Adrenal gland (tissue), 12 donors: Measurements from ENCODE around the gene MICOS13. TPM values are rescaled to one million over a fixed set of nuclear protein-coding genes. Genes with fewer than 3 reads are reported as not detected.
A peak's percentile ranks its signal among the peaks of the same experiment; 100 is the strongest.

Experiments
- DNase-seq, 7 donors: peaks; one replicate each; pipeline ENCODE4 v3.0.0-alpha.2; 2019 to 2020
- H3K27ac ChIP-seq, 5 donors: fragments of 200-600 bp; sonication (generic) in 4 of 5; 1 replicate in 3 of 5; 2 replicates in 2 of 5; pipeline versions ENCODE4 v1.5.1 to v1.8.0; 2016 to 2020; ENCODE audit warnings: mild to moderate bottlenecking in 1 of 5
- H3K27me3 ChIP-seq: fragments of 200-600 bp; 2 replicates; pipeline ENCODE4 v1.8.0; 2021
- H3K36me3 ChIP-seq, 2 donors: fragments of 200-600 bp; replicated peaks in 1 of 2; 1 replicate in 1 of 2; 2 replicates in 1 of 2; pipeline versions ENCODE4 v1.5.1 to v1.8.0; 2018 to 2022
- H3K4me1 ChIP-seq, 2 donors: fragments of 200-600 bp; replicated peaks in 1 of 2; 1 replicate in 1 of 2; 2 replicates in 1 of 2; pipeline versions ENCODE4 v1.5.1 to v1.8.0; 2018 to 2021
- H3K4me3 ChIP-seq, 4 donors: fragments of 200-600 bp; sonication (generic) in 3 of 4; one replicate each; pipeline ENCODE4 v1.5.1; 2016 to 2018
- H3K9me3 ChIP-seq, 3 donors: fragments of 200-600 bp; sonication (generic) in 1 of 3; replicated peaks in 1 of 3; 1 replicate in 2 of 3; 2 replicates in 1 of 3; pipeline versions ENCODE4 v1.5.1 to v1.8.0; 2016 to 2021
- CTCF ChIP-seq, 6 experiments: fragments of 450-650 bp in 4 of 6; fragments of 200-600 bp in 2 of 6; sonication (generic) in 1 of 6; IDR thresholded peaks; 1 replicate in 5 of 6; 2 replicates in 1 of 6; pipeline versions ENCODE4 v1.5.1 to v1.8.0; 2016 to 2021; ENCODE audit warnings: antibody characterized with exemption in 6 of 6, mild to moderate bottlenecking in 2 of 6, moderate library complexity in 1 of 6
- POLR2A ChIP-seq, 2 donors: fragments of 450-650 bp; IDR thresholded peaks; one replicate each; pipeline ENCODE4 v1.6.1; 2017; ENCODE audit warnings: antibody characterized with exemption in 2 of 2, mild to moderate bottlenecking in 2 of 2, moderate library complexity in 1 of 2
- WGBS, 4 donors: extraction: QIAGEN DNeasy Blood & Tissue Kit in 2 of 4; methylation state at CpG; one replicate each; pipeline versions ENCODE4 v1.1.5 to v1.1.7; 2013 to 2017; 5-methylcytosine and 5-hydroxymethylcytosine counted together
- intact Hi-C, 2 donors: fragments of 100-400 bp; cut with DNase I; formaldehyde crosslinking; loops; one replicate each; pipeline versions ENCODE4 v1.14.1 to v1.15.0; 2022 to 2023
- polyA plus RNA-seq, 3 donors: library from polyadenylated mRNA; stranded (reverse); fragments of 200-250 nt in 2 of 3; fragments of 350-450 nt in 1 of 3; fragmentation: Illumina TruSeq in 1 of 3; extraction: RNeasy Lipid Tissue Mini Kit (QIAGEN cat#74804) in 1 of 3; gene quantifications; one replicate each; pipeline ENCODE4 v1.2.3, GENCODE V29; 2013 to 2014
- total RNA-seq, 9 donors: library from RNA; depleted of rRNA in 4 of 9; stranded (reverse); fragments of >200 nt in 4 of 9; fragments of 120-200 nt in 1 of 9; fragmentation: NEBNext Ultra II Directional in 1 of 9; extraction: Animal tissue kit (Norgen Biotek cat#: 25700) in 1 of 9; gene quantifications; one replicate each; pipeline versions ENCODE4 v1.1.0 to v1.2.4, GENCODE V29; 2013 to 2023
- donor health status: healthy with polysubstance abuse.
- donor health status: Bipolar disorder and iron deficiency.
- donor health status: DM: yes; HTN: yes; CAD: no.
- donor health status: DM: no; HTN: no; CAD: no.
- donor health status: DM: no; HTN: no; CAD: no.
- donor health status: DM: yes; HTN: yes; CAD: no.

Gene MICOS13
- total and polyA plus RNA-seq, 12 donors: 23.4 to 211 (median 66.2) TPM

- peak in 1 of 7 donors; percentile 44 for DNase-seq
- peaks cover 36 to 83% of the 10 kb centered on the region in 2 donors for H3K4me1 ChIP-seq
- no peaks in the 10 kb centered on the region for H3K27me3 ChIP-seq
- TF ChIP-seq POLR2A (IDR thresholded peaks at IDR 0.05): no peak
- no peak for TF ChIP-seq CTCF (IDR thresholded peaks at IDR 0.05)
- H3K36me3 ChIP-seq: peaks cover 0 to 23% of the 10 kb centered on the region in 2 donors
- WGBS, 4 donors: 65 to 79% (median 73%) methylated on average over 9 of the region's 9 CpGs
- H3K27ac ChIP-seq: peak overlapping the region in 3 of 5 donors; percentile 24 to 40 (median 35)
- H3K9me3 ChIP-seq: no peaks in the 10 kb centered on the region
- intact Hi-C loops: no loop called here
- peak overlapping the region in 1 of 4 donors; percentile 8 for H3K4me3 ChIP-seq
These were observed 48.6 kb downstream of the MICOS13 start for GRCh38 chr19:5631567-5632240.

GRCh38 chr19:5628919-5629481 lies 51.3 kb downstream of the MICOS13 start:
- H3K27me3 ChIP-seq: no peaks in the 10 kb centered on the region
- WGBS, 4 donors: 40 to 53% (median 43%) methylated on average over 9 of the region's 9 CpGs

GRCh38 chr19:5628461-5628860 lies 51.9 kb downstream of the MICOS13 start:
- peak overlapping the region; percentile 45 to 95 (median 53) for H3K27ac ChIP-seq
- peaks cover 51 to 89% of the 10 kb centered on the region in 2 donors for H3K4me1 ChIP-seq

More at GRCh38 chr19:5628919-5629481, 51.3 kb downstream of the MICOS13 start:
- H3K4me3 ChIP-seq: no peak overlapping the region
- intact Hi-C loops: loop anchor here in 1 of 2 donors (5.0 kb wide), 1 partner anchor 48 kb away; no protein-coding TSS in a partner anchor
- H3K9me3 ChIP-seq: no peaks in the 10 kb centered on the region
- H3K4me1 ChIP-seq: peaks cover 51 to 92% of the 10 kb centered on the region in 2 donors
- DNase-seq: peak in 2 of 7 donors; percentile 36 to 54
- peaks cover 0 to 40% of the 10 kb centered on the region in 2 donors for H3K36me3 ChIP-seq
- H3K27ac ChIP-seq: peak overlapping the region; percentile 45 to 95 (median 53)
- TF ChIP-seq CTCF (IDR thresholded peaks at IDR 0.05) (no peak), POLR2A (IDR thresholded peaks at IDR 0.05) (no peak)

More at GRCh38 chr19:5628461-5628860, 51.9 kb downstream of the MICOS13 start:
- H3K4me3 ChIP-seq: no peak overlapping the region
- no peaks in the 10 kb centered on the region for H3K9me3 ChIP-seq
- H3K36me3 ChIP-seq: peaks cover 0 to 40% of the 10 kb centered on the region in 2 donors
- peak in 3 of 7 donors; percentile 26 to 49 (median 46) for DNase-seq
- no peak for TF ChIP-seq POLR2A (IDR thresholded peaks at IDR 0.05)
- TF ChIP-seq CTCF (IDR thresholded peaks at IDR 0.05): no peak
- intact Hi-C loops: loop anchor here in 1 of 2 donors (5.0 kb wide), 1 partner anchor 49 kb away; no protein-coding TSS in a partner anchor
- WGBS, 4 donors: 46 to 63% (median 54%) methylated on average over 1 of the region's 1 CpG
- no peaks in the 10 kb centered on the region for H3K27me3 ChIP-seq

Other genes starting within 250 kb of the MICOS13 start
- gene ZNRF4, start 225.1 kb downstream of the MICOS13 start, total RNA-seq: not detected
- gene ZNRF4, start 225.1 kb downstream of the MICOS13 start, polyA plus RNA-seq: not detected
- 1 to 10 TPM in 2 of 9 donors, under 1 TPM in 4, not detected in 3; 0.22 to 3.0 (median 0.28) TPM for gene TINCR, start 112.6 kb downstream of the MICOS13 start, total RNA-seq
- gene TINCR, start 112.6 kb downstream of the MICOS13 start, polyA plus RNA-seq: 1 to 10 TPM in 1 of 3 donors, under 1 TPM in 2; 0.77 to 1.6 (median 0.99) TPM
- gene SAFB2, start 57.7 kb downstream of the MICOS13 start, total RNA-seq: 100 to 1,000 TPM in 2 of 9 donors, 10 to 100 TPM in 7; 27.1 to 157 (median 61.2) TPM
- 100 to 1,000 TPM in 2 of 3 donors, 10 to 100 TPM in 1; 66.9 to 254 (median 165) TPM for gene SAFB2, start 57.7 kb downstream of the MICOS13 start, polyA plus RNA-seq
- 100 to 1,000 TPM in 1 of 9 donors, 10 to 100 TPM in 8; 38.4 to 111 (median 55.2) TPM for gene SAFB, start 57.4 kb downstream of the MICOS13 start, total RNA-seq
- 100 to 1,000 TPM in 2 of 3 donors, 10 to 100 TPM in 1; 46.4 to 125 (median 111) TPM for gene SAFB, start 57.4 kb downstream of the MICOS13 start, polyA plus RNA-seq
- gene HSD11B1L, start 511 bp upstream of the MICOS13 start, total RNA-seq: 10 to 100 TPM in 8 of 9 donors, 1 to 10 TPM in 1; 6.3 to 40.5 (median 14.3) TPM
- gene HSD11B1L, start 511 bp upstream of the MICOS13 start, polyA plus RNA-seq: 10 to 100 TPM in 2 of 3 donors, 1 to 10 TPM in 1; 3.4 to 33.9 (median 23.7) TPM
- gene RPL36, start 9.8 kb upstream of the MICOS13 start, total RNA-seq: 1,000 to 10,000 TPM in 7 of 9 donors, 100 to 1,000 TPM in 2; 692 to 1,781 (median 1,187) TPM
- 1,000 to 10,000 TPM in 2 of 3 donors, 100 to 1,000 TPM in 1; 615 to 3,360 (median 2,171) TPM for gene RPL36, start 9.8 kb upstream of the MICOS13 start, polyA plus RNA-seq
- gene LONP1, start 39.6 kb upstream of the MICOS13 start, total RNA-seq: 100 to 1,000 TPM; 185 to 523 (median 396) TPM
- 100 to 1,000 TPM; 177 to 352 (median 196) TPM for gene LONP1, start 39.6 kb upstream of the MICOS13 start, polyA plus RNA-seq
- not detected for gene CATSPERD, start 40.1 kb upstream of the MICOS13 start, total RNA-seq
- gene CATSPERD, start 40.1 kb upstream of the MICOS13 start, polyA plus RNA-seq: not detected
- gene PRR22, start 104.2 kb upstream of the MICOS13 start, total RNA-seq: 1 to 10 TPM in 6 of 9 donors, under 1 TPM in 3; 0.28 to 2.9 (median 1.2) TPM
- gene PRR22, start 104.2 kb upstream of the MICOS13 start, polyA plus RNA-seq: 10 to 100 TPM in 2 of 3 donors, not detected in 1; 11.6 to 16.7 TPM
- 10 to 100 TPM; 15.5 to 48.3 (median 30.3) TPM for gene DUS3L, start 110.6 kb upstream of the MICOS13 start, total RNA-seq
- 100 to 1,000 TPM in 1 of 3 donors, 10 to 100 TPM in 2; 10.9 to 142 (median 90.2) TPM for gene DUS3L, start 110.6 kb upstream of the MICOS13 start, polyA plus RNA-seq
- 10 to 100 TPM in 5 of 9 donors, 1 to 10 TPM in 4; 4.5 to 26.8 (median 12.0) TPM for gene NRTN, start 124.6 kb upstream of the MICOS13 start, total RNA-seq
- 1 to 10 TPM; 4.9 to 9.0 (median 8.7) TPM for gene NRTN, start 124.6 kb upstream of the MICOS13 start, polyA plus RNA-seq
- gene FUT6, start 159.2 kb upstream of the MICOS13 start, total RNA-seq: not detected
- gene FUT6, start 159.2 kb upstream of the MICOS13 start, polyA plus RNA-seq: under 1 TPM in 1 of 3 donors, not detected in 2; 0.03 TPM
- under 1 TPM in 2 of 9 donors, not detected in 7; 0.14 to 0.15 TPM for gene FUT3, start 170.9 kb upstream of the MICOS13 start, total RNA-seq
- gene FUT3, start 170.9 kb upstream of the MICOS13 start, polyA plus RNA-seq: under 1 TPM in 2 of 3 donors, not detected in 1; 0.16 to 0.20 TPM
- not detected for gene FUT5, start 190.0 kb upstream of the MICOS13 start, total RNA-seq
- gene FUT5, start 190.0 kb upstream of the MICOS13 start, polyA plus RNA-seq: not detected
- 100 to 1,000 TPM; 288 to 842 (median 410) TPM for gene NDUFA11, start 223.3 kb upstream of the MICOS13 start, total RNA-seq
- gene NDUFA11, start 223.3 kb upstream of the MICOS13 start, polyA plus RNA-seq: 100 to 1,000 TPM; 300 to 856 (median 442) TPM
- gene VMAC, start 224.4 kb upstream of the MICOS13 start, total RNA-seq: 10 to 100 TPM in 3 of 9 donors, 1 to 10 TPM in 6; 5.0 to 14.4 (median 8.4) TPM
- 10 to 100 TPM in 1 of 3 donors, 1 to 10 TPM in 2; 3.5 to 15.6 (median 4.8) TPM for gene VMAC, start 224.4 kb upstream of the MICOS13 start, polyA plus RNA-seq
- 100 to 1,000 TPM in 1 of 9 donors, 10 to 100 TPM in 7, 1 to 10 TPM in 1; 8.8 to 146 (median 18.3) TPM for gene CAPS, start 233.7 kb upstream of the MICOS13 start, total RNA-seq
- gene CAPS, start 233.7 kb upstream of the MICOS13 start, polyA plus RNA-seq: 100 to 1,000 TPM in 1 of 3 donors, 10 to 100 TPM in 1, 1 to 10 TPM in 1; 7.1 to 104 (median 75.9) TPM